Smooth muscle cell (in vitro differentiated cells): ENCODE results near the gene RNF130. TPM values are rescaled to one million over a fixed set of nuclear protein-coding genes. Genes with fewer than 3 reads are reported as not detected.

Experiments used
- DNase-seq: peaks from one replicate; lab custom pipeline; 2025; ENCODE audit not compliant: unreplicated experiment; lab: John Stamatoyannopoulos, UW
- H2AFZ ChIP-seq: fragments of 200-600 bp; sonication (generic); 2 replicates; pipeline ENCODE4 v1.6.0; 2016; ENCODE audit warnings: antibody characterized with exemption, low read depth, mild to moderate bottlenecking
- H3F3A ChIP-seq: fragments of 200-600 bp; sonication (generic); 2 replicates; pipeline ENCODE4 v1.6.0; 2017; ENCODE audit warnings: antibody characterized with exemption, low read depth
- H3K27ac ChIP-seq: fragments of 200-600 bp; sonication (generic); 2 replicates; pipeline ENCODE4 v1.5.1; 2016; ENCODE audit warnings: low read depth, mild to moderate bottlenecking
- H3K27me3 ChIP-seq: fragments of 200-600 bp; sonication (generic); 2 replicates; pipeline ENCODE4 v1.6.1; 2016; ENCODE audit warnings: low read depth, mild to moderate bottlenecking
- H3K36me3 ChIP-seq: fragments of 200-600 bp; sonication (generic); 2 replicates; pipeline ENCODE4 v1.5.1; 2016; ENCODE audit warnings: low read depth
- H3K4me1 ChIP-seq: fragments of 200-600 bp; sonication (generic); 2 replicates; pipeline ENCODE4 v1.5.1; 2016; ENCODE audit warnings: low read depth
- H3K4me2 ChIP-seq: fragments of 200-600 bp; sonication (generic); 2 replicates; pipeline ENCODE4 v1.6.0; 2016; ENCODE audit warnings: mild to moderate bottlenecking
- H3K4me3 ChIP-seq: fragments of 200-600 bp; sonication (generic); 2 replicates; pipeline ENCODE4 v1.5.1; 2016; ENCODE audit warnings: mild to moderate bottlenecking
- H3K79me2 ChIP-seq: fragments of 200-600 bp; sonication (generic); 2 replicates; pipeline ENCODE4 v1.6.0; 2016; ENCODE audit warnings: low read depth, mild to moderate bottlenecking
- H3K9ac ChIP-seq: fragments of 200-600 bp; sonication (generic); 2 replicates; pipeline ENCODE4 v1.6.0; 2016; ENCODE audit warnings: low read depth
- H3K9me3 ChIP-seq: fragments of 200-600 bp; sonication (generic); replicated peaks from 2 replicates; pipeline ENCODE4 v1.5.1; 2016; ENCODE audit warnings: low read depth
- H4K20me1 ChIP-seq: fragments of 200-600 bp; sonication (generic); 2 replicates; pipeline ENCODE4 v1.6.0; 2016; ENCODE audit warnings: low read depth
- CTCF ChIP-seq: fragments of 200-600 bp; sonication (generic); IDR thresholded peaks from 2 replicates; pipeline ENCODE4 v1.5.1; 2017; ENCODE audit warnings: borderline replicate concordance, mild to moderate bottlenecking, antibody characterized with exemption; ENCODE audit not compliant: insufficient read depth, poor library complexity, severe bottlenecking
- WGBS: methylation state at CpG from one replicate; pipeline ENCODE4 v1.1.7; 2016; ENCODE audit warnings: low lambda C conversion rate; 5-methylcytosine and 5-hydroxymethylcytosine counted together
- polyA plus RNA-seq: library from polyadenylated mRNA; unstranded; fragments of >200 nt; fragmentation: Nextera tagmentation; extraction: Ambion mirVana; gene quantifications from 2 replicates; pipeline ENCODE4 v1.2.1, GENCODE V29; 2016
- total RNA-seq: library from RNA; depleted of rRNA; stranded (reverse); fragments of >200 nt; gene quantifications from 2 replicates; pipeline ENCODE4 v1.2.3, GENCODE V29; 2014

RNF130 gene
- total and polyA plus RNA-seq, 2 experiments from 2014 or later = 32.4 to 37.5 TPM

- H3K4me2 ChIP-seq = no peak overlapping the region
- peaks cover 57% of the 10 kb centered on the region for H4K20me1 ChIP-seq
- no peaks in the 10 kb centered on the region for H3K36me3 ChIP-seq
- no peaks in the 10 kb centered on the region for H3K4me1 ChIP-seq
- H3K9ac ChIP-seq = no peak overlapping the region
- H2AFZ ChIP-seq = no peak overlapping the region
- H3F3A ChIP-seq = no peaks in the 10 kb centered on the region
- H3K9me3 ChIP-seq = no peaks in the 10 kb centered on the region
- H3K4me3 ChIP-seq = no peak overlapping the region
- WGBS = over 99% methylated on average over 8 of the region's 8 CpGs
- no peak for TF ChIP-seq CTCF
- H3K27ac ChIP-seq = no peak overlapping the region
- no peaks in the 10 kb centered on the region for H3K27me3 ChIP-seq
- H3K79me2 ChIP-seq = peaks cover 24% of the 10 kb centered on the region
- DNase-seq = no peak
Measured at GRCh38 chr5:180047667-180048066, 23.9 kb downstream of the RNF130 start.

GRCh38 chr5:180046656-180047055, 24.9 kb downstream of the RNF130 start:
- no peak overlapping the region for H3K27ac ChIP-seq
- no peak overlapping the region for H2AFZ ChIP-seq
- no peak overlapping the region for H3K9ac ChIP-seq
- H3K9me3 ChIP-seq = no peaks in the 10 kb centered on the region
- no peak for DNase-seq
- no peak overlapping the region for H3K4me3 ChIP-seq
- H3K36me3 ChIP-seq = no peaks in the 10 kb centered on the region
- no peak for TF ChIP-seq CTCF
- no peaks in the 10 kb centered on the region for H3K27me3 ChIP-seq
- no peaks in the 10 kb centered on the region for H3F3A ChIP-seq
- peaks cover 55% of the 10 kb centered on the region for H4K20me1 ChIP-seq
- WGBS = 78% methylated on average over 5 of the region's 5 CpGs
- peaks cover 23% of the 10 kb centered on the region for H3K79me2 ChIP-seq
- no peak overlapping the region for H3K4me2 ChIP-seq
- H3K4me1 ChIP-seq = no peaks in the 10 kb centered on the region

- no peak for DNase-seq
- Histone ChIP-seq H3K79me2 (peaks cover 17% of the 10 kb centered on the region), H4K20me1 (peaks cover 57% of the 10 kb centered on the region), H3K27me3 (no peaks in the 10 kb centered on the region), H3K9me3 (no peaks in the 10 kb centered on the region), H3K9ac (no peak overlapping the region), H3K4me2 (no peak overlapping the region), H3F3A (no peaks in the 10 kb centered on the region), H3K4me3 (no peak overlapping the region), H3K4me1 (no peaks in the 10 kb centered on the region), H3K36me3 (no peaks in the 10 kb centered on the region), H3K27ac (no peak overlapping the region), H2AFZ (no peak overlapping the region)
- no peak for TF ChIP-seq CTCF
- 95% methylated on average over 30 of the region's 30 CpGs for whole genome bisulfite sequencing
Measured at GRCh38 chr5:180045889-180046499, 25.6 kb downstream of the RNF130 start.

- H2AFZ ChIP-seq = no peak overlapping the region
- peaks cover 13% of the 10 kb centered on the region for H3K36me3 ChIP-seq
- H3K79me2 ChIP-seq = peaks cover 16% of the 10 kb centered on the region
- no peak overlapping the region for H3K4me3 ChIP-seq
- no peaks in the 10 kb centered on the region for H3K27me3 ChIP-seq
- peaks cover 38% of the 10 kb centered on the region for H4K20me1 ChIP-seq
- no peak overlapping the region for H3K9ac ChIP-seq
- H3K4me1 ChIP-seq = no peaks in the 10 kb centered on the region
- H3F3A ChIP-seq = no peaks in the 10 kb centered on the region
- no peaks in the 10 kb centered on the region for H3K9me3 ChIP-seq
- WGBS = 92% methylated on average over 4 of the region's 4 CpGs
- TF ChIP-seq CTCF = no peak
- H3K27ac ChIP-seq = no peak overlapping the region
- no peak overlapping the region for H3K4me2 ChIP-seq
- no peak for DNase-seq
Measured at GRCh38 chr5:180043377-180043776, 28.2 kb downstream of the RNF130 start.
